SK-N-SH treated with all-trans-retinoic acid at 6 μM for 48 hours (cell line): ENCODE data around the gene WDTC1.

Experiments
- ARNTL ChIP-seq: fragments of 450-650 bp; formaldehyde crosslinking; IDR thresholded peaks from 2 replicates; pipeline ENCODE4 v1.5.0; 2020; ENCODE audit warnings: low read depth, mild to moderate bottlenecking, moderate library complexity, borderline replicate concordance
- GLIS3 ChIP-seq: fragments of 250-450 bp; sonication (Bioruptor Pico); IDR thresholded peaks from 2 replicates; pipeline ENCODE4 v1.5.0; 2020; ENCODE audit warnings: mild to moderate bottlenecking, moderate library complexity
- SNAI2 ChIP-seq: fragments of 250-450 bp; sonication (Bioruptor Pico); IDR thresholded peaks from 2 replicates; pipeline ENCODE4 v1.5.0; 2020; ENCODE audit warnings: mild to moderate bottlenecking, moderate library complexity
- ZFP3 ChIP-seq: fragments of 250-450 bp; sonication (Bioruptor Pico); IDR thresholded peaks from 2 replicates; pipeline ENCODE4 v1.5.0; 2020; ENCODE audit warnings: mild to moderate bottlenecking, moderate library complexity
- ZFP30 ChIP-seq: fragments of 450-650 bp; formaldehyde crosslinking; IDR thresholded peaks from 2 replicates; pipeline ENCODE4 v1.5.0; 2022; ENCODE audit warnings: mild to moderate bottlenecking, moderate library complexity
- ZNF8 ChIP-seq: fragments of 450-650 bp; formaldehyde crosslinking; IDR thresholded peaks from 2 replicates; pipeline ENCODE4 v1.5.0; 2020; ENCODE audit warnings: mild to moderate bottlenecking, moderate library complexity
- TF ChIP-seq, protein P1 (sequence below): fragments of 250-450 bp; sonication (Bioruptor Pico); IDR thresholded peaks from 2 replicates; pipeline ENCODE4 v1.8.0; 2020; ENCODE audit warnings: mild to moderate bottlenecking, moderate library complexity, borderline replicate concordance
- TF ChIP-seq, protein P2 (sequence below): fragments of 250-450 bp; sonication (Bioruptor Pico); IDR thresholded peaks from 2 replicates; pipeline ENCODE4 v1.8.0; 2021; ENCODE audit warnings: low read depth, mild to moderate bottlenecking, moderate library complexity, borderline replicate concordance
- TF ChIP-seq, protein P3 (sequence below): fragments of 250-450 bp; sonication (Bioruptor Pico); IDR thresholded peaks from 2 replicates; pipeline ENCODE4 v1.5.1; 2021; ENCODE audit warnings: mild to moderate bottlenecking, moderate library complexity

DNA sequence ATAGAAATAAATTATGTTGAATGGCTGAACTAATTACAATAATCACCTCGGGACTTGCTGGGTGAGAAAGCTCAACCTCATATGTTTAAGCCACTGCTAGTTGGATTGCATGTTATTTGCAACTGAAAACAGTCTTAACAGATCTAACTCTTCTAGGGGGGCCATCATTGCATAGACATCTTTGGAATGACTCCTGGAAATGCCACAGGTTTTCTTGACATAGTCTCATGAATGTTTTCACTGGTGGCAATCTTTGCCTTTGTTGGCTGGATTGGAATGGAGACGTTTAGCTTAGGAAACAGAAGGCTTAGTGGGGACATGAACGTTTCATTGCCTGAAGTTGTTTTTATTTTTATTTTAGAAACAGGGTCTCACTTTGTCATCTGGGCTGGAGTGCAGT lies 8.8 kb upstream of the WDTC1 start:
- TF ChIP-seq GLIS3 (CRISPR knock-in tag) (no peak), SNAI2 (CRISPR knock-in tag) (no peak), ZFP3 (CRISPR knock-in tag) (no peak), ZNF8 (CRISPR knock-in tag) (no peak), ZFP30 (CRISPR knock-in tag) (no peak), ARNTL (CRISPR knock-in tag) (no peak)
- TF ChIP-seq, protein P1, sequence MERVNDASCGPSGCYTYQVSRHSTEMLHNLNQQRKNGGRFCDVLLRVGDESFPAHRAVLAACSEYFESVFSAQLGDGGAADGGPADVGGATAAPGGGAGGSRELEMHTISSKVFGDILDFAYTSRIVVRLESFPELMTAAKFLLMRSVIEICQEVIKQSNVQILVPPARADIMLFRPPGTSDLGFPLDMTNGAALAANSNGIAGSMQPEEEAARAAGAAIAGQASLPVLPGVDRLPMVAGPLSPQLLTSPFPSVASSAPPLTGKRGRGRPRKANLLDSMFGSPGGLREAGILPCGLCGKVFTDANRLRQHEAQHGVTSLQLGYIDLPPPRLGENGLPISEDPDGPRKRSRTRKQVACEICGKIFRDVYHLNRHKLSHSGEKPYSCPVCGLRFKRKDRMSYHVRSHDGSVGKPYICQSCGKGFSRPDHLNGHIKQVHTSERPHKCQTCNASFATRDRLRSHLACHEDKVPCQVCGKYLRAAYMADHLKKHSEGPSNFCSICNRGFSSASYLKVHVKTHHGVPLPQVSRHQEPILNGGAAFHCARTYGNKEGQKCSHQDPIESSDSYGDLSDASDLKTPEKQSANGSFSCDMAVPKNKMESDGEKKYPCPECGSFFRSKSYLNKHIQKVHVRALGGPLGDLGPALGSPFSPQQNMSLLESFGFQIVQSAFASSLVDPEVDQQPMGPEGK (CRISPR knock-in tag): no peak
- TF ChIP-seq, protein P2, sequence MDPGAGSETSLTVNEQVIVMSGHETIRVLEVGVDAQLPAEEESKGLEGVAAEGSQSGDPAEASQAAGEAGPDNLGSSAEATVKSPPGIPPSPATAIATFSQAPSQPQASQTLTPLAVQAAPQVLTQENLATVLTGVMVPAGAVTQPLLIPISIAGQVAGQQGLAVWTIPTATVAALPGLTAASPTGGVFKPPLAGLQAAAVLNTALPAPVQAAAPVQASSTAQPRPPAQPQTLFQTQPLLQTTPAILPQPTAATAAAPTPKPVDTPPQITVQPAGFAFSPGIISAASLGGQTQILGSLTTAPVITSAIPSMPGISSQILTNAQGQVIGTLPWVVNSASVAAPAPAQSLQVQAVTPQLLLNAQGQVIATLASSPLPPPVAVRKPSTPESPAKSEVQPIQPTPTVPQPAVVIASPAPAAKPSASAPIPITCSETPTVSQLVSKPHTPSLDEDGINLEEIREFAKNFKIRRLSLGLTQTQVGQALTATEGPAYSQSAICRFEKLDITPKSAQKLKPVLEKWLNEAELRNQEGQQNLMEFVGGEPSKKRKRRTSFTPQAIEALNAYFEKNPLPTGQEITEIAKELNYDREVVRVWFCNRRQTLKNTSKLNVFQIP (CRISPR knock-in tag): no peak
- TF ChIP-seq, protein P3, sequence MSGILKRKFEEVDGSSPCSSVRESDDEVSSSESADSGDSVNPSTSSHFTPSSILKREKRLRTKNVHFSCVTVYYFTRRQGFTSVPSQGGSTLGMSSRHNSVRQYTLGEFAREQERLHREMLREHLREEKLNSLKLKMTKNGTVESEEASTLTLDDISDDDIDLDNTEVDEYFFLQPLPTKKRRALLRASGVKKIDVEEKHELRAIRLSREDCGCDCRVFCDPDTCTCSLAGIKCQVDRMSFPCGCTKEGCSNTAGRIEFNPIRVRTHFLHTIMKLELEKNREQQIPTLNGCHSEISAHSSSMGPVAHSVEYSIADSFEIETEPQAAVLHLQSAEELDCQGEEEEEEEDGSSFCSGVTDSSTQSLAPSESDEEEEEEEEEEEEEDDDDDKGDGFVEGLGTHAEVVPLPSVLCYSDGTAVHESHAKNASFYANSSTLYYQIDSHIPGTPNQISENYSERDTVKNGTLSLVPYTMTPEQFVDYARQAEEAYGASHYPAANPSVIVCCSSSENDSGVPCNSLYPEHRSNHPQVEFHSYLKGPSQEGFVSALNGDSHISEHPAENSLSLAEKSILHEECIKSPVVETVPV (CRISPR knock-in tag): no peak
